ENCODE measurements around the gene CLEC2D.
A peak's percentile ranks its signal among the peaks of the same experiment; 100 is the strongest.

CLEC2D gene

DNA sequence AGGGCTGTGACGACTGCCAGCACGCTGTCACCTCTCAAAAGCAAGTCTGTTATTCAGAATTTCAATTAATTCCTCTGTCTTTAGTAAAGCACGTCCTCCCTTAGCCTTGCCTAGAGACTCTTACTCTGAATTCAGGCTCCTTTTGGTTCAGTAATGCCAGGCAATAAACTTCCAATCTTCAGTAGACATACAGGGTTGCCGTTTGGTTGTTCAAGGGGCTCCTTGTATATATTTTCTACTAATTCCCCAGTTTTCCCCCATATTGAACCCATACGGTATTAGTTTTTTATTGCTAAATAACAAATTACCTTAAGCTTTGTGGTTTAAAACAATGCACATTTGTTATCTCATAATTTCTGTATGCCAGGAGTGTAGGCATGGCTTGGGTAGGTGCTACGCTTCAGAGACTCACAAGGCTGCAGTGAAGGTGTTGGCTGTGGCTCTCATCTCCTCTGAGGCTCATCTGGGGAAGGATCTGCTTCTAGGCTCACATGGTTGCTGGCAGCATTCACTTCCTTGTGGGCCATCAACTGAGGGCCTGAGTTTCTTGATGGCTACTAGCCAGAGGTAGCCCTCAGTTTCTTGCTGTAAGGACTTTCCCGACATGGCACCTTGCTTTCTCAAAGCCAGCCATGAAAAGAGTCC, 70.7 kb downstream of the CLEC2D start:
- no peak for DNase-seq (ENCODE audit: low read depth, low spot score)
- TF ChIP-seq, protein P1, sequence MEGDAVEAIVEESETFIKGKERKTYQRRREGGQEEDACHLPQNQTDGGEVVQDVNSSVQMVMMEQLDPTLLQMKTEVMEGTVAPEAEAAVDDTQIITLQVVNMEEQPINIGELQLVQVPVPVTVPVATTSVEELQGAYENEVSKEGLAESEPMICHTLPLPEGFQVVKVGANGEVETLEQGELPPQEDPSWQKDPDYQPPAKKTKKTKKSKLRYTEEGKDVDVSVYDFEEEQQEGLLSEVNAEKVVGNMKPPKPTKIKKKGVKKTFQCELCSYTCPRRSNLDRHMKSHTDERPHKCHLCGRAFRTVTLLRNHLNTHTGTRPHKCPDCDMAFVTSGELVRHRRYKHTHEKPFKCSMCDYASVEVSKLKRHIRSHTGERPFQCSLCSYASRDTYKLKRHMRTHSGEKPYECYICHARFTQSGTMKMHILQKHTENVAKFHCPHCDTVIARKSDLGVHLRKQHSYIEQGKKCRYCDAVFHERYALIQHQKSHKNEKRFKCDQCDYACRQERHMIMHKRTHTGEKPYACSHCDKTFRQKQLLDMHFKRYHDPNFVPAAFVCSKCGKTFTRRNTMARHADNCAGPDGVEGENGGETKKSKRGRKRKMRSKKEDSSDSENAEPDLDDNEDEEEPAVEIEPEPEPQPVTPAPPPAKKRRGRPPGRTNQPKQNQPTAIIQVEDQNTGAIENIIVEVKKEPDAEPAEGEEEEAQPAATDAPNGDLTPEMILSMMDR (IDR thresholded peaks at IDR 0.05; ENCODE audit: insufficient read depth, low read length, missing control alignments): no peak
- POLR2A ChIA-PET: interaction anchor here (0.5 kb wide), 1 partner anchor 271 kb away, joined by 3 read pairs; no protein-coding TSS in a partner anchor
- CTCF ChIA-PET: interaction anchor here (2.5 kb wide), 1 partner anchor 11 kb away, joined by 20 read pairs; no protein-coding TSS in a partner anchor
- H3K4me3 ChIP-seq (ENCODE audit: low read depth, low read length): peak overlapping the region; percentile 36

DNA sequence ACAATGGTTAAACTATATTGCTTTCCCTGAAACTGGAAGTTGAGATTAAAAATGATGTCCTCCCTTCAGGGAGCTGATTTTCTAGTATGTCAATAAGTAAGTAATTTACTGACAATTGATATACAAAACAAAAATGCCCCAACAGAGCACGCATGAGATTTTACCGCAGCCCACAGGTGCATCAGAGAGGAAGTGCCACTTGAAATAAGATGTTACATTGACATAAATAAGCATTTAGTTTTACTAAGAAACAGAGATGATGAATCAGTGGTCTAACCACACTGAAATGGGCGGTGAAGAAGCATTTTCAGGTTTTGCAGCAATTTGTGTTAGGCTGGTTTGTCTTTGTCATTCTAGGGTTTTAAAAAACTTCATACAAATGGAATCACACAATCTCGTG, 72.2 kb downstream of the CLEC2D start:
- no peak overlapping the region for H3K4me3 ChIP-seq (ENCODE audit: low read depth, low read length)
- DNase-seq (ENCODE audit: low read depth, low spot score): no peak
- ChIA-PET CTCF (interaction anchor here (0.9 to 2.5 kb wide), 9 partner anchors 9 to 191 kb away, joined by 3 to 20 read pairs (median 3); partner anchors contain the start of genes CLEC2A and CLECL1), POLR2A (no interaction called here)
- TF ChIP-seq, protein P1 (IDR thresholded peaks at IDR 0.05; ENCODE audit: insufficient read depth, low read length, missing control alignments): no peak

DNA sequence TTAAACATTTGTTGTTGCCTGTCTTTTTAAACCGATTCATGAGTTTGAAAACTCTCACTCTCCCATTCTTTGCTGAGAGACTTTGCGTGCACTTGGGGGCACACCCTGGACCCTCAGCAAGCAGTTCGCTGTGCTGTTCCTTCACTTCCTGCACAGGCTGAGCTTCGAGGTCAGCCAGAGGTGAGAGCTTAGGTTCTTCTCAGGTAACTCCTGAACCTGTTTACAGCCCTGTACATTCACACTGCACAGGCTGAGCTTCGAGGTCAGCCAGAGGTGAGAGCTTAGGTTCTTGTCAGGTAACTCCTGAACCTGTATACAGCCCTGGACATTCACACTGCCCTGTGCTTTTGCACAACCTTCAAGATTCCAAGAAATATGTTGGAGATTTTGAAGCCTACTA, 73.1 kb downstream of the CLEC2D start:
- H3K4me3 ChIP-seq (ENCODE audit: low read depth, low read length): no peak overlapping the region
- POLR2A ChIA-PET: no interaction called here
- CTCF ChIA-PET: interaction anchor here (1.2 to 2.3 kb wide), 15 partner anchors 9 to 108 kb away, joined by 3 to 14 read pairs (median 4); no protein-coding TSS in a partner anchor
- TF ChIP-seq, protein P1 (IDR thresholded peaks at IDR 0.05; ENCODE audit: insufficient read depth, low read length, missing control alignments): no peak
- no peak for DNase-seq (ENCODE audit: low read depth, low spot score)

DNA sequence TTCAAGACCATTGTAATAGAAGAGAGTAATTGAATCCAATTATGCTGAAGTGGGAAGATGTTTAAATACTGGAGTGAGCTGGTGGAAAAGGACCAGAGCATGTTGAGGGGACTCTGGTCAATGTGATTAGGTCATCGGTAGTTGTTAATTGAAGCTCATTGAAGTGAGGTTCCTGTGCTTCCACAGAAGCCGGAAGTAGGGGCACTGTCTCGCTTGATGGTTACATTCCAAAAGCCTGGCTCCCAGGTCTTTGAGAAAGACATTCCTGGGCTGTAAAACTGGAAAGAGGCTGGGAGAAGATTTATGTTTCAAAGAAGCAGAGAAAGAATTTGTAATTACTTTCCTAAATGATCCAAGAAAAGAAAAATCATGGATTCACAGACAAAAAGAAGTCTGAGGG, 75.7 kb downstream of the CLEC2D start:
- POLR2A ChIA-PET: no interaction called here
- TF ChIP-seq, protein P1 (IDR thresholded peaks at IDR 0.05; ENCODE audit: insufficient read depth, low read length, missing control alignments): no peak
- CTCF ChIA-PET: interaction anchor here (0.6 to 1.4 kb wide), 3 partner anchors 17 to 414 kb away, joined by 3 to 4 read pairs (median 3); no protein-coding TSS in a partner anchor
- DNase-seq (ENCODE audit: low read depth, low spot score): no peak
- no peak overlapping the region for H3K4me3 ChIP-seq (ENCODE audit: low read depth, low read length)

Data from AG04449 (cell line).